Right atrium auricular region (tissue), 2 donors: ENCODE measurements around the gene CCDC92B. TPM values are rescaled to one million over a fixed set of nuclear protein-coding genes. Genes with fewer than 3 reads are reported as not detected.

Source experiments
- DNase-seq: peaks from one replicate; pipeline ENCODE4 v3.0.0-alpha.2; 2019; ENCODE audit warnings: low spot score
- H3K27ac ChIP-seq, 2 donors: fragments of 200-600 bp; sonication (generic); 1 replicate in 1 of 2; 2 replicates in 1 of 2; pipeline ENCODE4 v1.5.1; 2016 to 2019
- H3K27me3 ChIP-seq, 2 donors: fragments of 200-600 bp; sonication (generic); one replicate each; pipeline versions ENCODE4 v1.5.1 to v1.6.0; 2017 to 2019
- H3K36me3 ChIP-seq: fragments of 200-600 bp; sonication (generic); one replicate; pipeline ENCODE4 v1.5.1; 2016
- H3K4me1 ChIP-seq, 2 donors: fragments of 200-600 bp; sonication (generic); one replicate each; pipeline versions ENCODE4 v1.5.1 to v1.6.0; 2017 to 2019
- H3K4me3 ChIP-seq, 2 donors: fragments of 200-600 bp; sonication (generic); 1 replicate in 1 of 2; 2 replicates in 1 of 2; pipeline ENCODE4 v1.5.1; 2017 to 2019; ENCODE audit warnings: mild to moderate bottlenecking in 1 of 2, moderate library complexity in 1 of 2
- H3K9me3 ChIP-seq, 2 donors: fragments of 200-600 bp; sonication (generic); one replicate each; pipeline ENCODE4 v1.5.1; 2019
- total RNA-seq, 2 donors: library from RNA; depleted of rRNA; stranded (reverse); fragments of >200 nt; gene quantifications; one replicate each; pipeline ENCODE4 v1.1.0, GENCODE V29; 2016
- TF ChIP-seq, protein P1 (sequence below), 2 donors: fragments of 200-600 bp; sonication (generic); IDR thresholded peaks; one replicate each; pipeline ENCODE4 v1.5.1; 2019; ENCODE audit warnings: antibody characterized with exemption in 2 of 2

The CCDC92B gene
- total RNA-seq, 2 donors from 2014 or later: not detected

DNA sequence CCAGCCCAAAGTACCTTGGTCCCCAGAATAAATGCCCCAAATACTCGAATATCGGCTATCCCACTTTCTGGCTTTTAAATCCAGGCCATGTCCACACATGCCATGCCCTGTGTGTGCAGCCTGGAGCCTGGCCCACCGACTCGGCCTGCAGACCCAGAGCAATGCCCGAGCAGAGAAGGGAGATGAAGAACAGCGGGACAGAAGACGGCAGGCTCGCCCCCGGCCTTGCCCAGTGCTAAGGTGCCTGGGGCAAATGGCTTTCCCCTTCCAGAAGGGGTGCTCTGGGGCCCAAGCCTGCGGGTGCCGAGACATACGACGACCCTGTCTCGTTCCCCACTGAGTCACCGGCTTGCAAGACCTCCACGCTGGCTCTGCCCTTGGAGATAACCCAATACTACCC is 45.8 kb downstream of the CCDC92B start:
- no peak for DNase-seq
- Histone ChIP-seq H3K27ac (no peak overlapping the region), H3K9me3 (no peaks in the 10 kb centered on the region), H3K36me3 (peaks cover 47% of the 10 kb centered on the region), H3K4me3 (no peak overlapping the region), H3K4me1 (peaks cover 0 to 44% of the 10 kb centered on the region in 2 donors), H3K27me3 (no peaks in the 10 kb centered on the region)
- TF ChIP-seq, protein P1, sequence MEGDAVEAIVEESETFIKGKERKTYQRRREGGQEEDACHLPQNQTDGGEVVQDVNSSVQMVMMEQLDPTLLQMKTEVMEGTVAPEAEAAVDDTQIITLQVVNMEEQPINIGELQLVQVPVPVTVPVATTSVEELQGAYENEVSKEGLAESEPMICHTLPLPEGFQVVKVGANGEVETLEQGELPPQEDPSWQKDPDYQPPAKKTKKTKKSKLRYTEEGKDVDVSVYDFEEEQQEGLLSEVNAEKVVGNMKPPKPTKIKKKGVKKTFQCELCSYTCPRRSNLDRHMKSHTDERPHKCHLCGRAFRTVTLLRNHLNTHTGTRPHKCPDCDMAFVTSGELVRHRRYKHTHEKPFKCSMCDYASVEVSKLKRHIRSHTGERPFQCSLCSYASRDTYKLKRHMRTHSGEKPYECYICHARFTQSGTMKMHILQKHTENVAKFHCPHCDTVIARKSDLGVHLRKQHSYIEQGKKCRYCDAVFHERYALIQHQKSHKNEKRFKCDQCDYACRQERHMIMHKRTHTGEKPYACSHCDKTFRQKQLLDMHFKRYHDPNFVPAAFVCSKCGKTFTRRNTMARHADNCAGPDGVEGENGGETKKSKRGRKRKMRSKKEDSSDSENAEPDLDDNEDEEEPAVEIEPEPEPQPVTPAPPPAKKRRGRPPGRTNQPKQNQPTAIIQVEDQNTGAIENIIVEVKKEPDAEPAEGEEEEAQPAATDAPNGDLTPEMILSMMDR (IDR thresholded peaks at IDR 0.05): no peak

DNA sequence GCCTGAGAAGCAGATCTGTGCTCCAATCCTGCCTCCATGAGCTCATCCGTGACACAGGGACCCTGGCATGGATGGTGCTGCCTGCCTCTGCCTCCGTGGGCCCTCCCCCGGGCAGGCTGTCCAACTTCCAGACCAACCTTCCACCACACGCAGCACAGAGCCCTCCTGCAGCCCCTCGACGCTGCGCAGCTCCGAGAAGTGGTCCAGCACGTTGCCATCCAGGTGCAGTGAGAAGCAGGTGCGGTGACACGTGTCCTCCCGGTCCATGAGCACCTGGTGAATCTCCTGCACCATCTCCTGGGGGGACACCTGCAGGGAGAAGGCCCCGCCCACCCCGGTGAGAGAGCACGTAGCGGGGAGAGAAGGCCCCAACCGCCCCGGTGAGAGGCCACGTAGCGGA is 46.3 kb downstream of the CCDC92B start:
- DNase-seq: no peak
- no peak overlapping the region for H3K4me3 ChIP-seq
- TF ChIP-seq, protein P1 (IDR thresholded peaks at IDR 0.05): no peak
- no peaks in the 10 kb centered on the region for H3K9me3 ChIP-seq
- H3K4me1 ChIP-seq: peaks cover 0 to 40% of the 10 kb centered on the region in 2 donors
- peaks cover 51% of the 10 kb centered on the region for H3K36me3 ChIP-seq
- H3K27ac ChIP-seq: no peak overlapping the region
- H3K27me3 ChIP-seq: no peaks in the 10 kb centered on the region

DNA sequence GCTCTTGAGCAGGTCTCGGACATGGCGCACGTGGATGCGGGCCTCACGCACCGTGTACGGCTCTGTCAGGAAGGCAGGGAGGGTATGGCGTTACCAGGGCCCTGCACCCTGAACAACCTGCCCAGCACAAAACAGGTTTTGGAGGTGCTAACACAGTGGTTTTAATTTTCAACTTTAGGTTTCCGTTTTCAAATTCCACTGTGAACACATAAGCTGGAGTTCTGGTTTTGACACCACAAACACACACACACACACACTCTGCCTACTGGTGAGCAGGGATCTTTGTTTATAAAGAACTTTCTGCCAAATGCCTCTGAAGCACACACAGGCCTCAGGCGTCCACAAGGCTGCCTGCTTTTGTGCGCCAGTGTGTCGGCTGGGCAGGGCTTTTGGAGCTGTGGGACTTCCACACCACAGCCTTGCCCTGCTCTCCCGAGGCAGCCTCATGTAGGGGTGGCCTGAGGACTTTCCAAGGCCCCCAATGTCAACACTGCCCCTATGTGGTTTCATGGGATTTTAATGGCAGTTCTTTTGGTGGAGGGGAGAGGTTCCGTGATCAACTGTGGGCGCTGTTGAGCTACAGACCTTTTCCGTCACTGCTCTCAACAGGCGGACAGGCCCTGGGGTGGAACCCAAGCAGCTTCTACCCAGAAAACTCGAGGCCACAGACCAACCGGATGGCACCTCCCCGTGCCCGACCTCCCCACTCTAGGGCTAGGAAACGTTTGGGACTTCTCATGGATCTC is 47.3 kb downstream of the CCDC92B start:
- Histone ChIP-seq H3K4me3 (no peak overlapping the region), H3K27me3 (no peaks in the 10 kb centered on the region), H3K4me1 (peaks cover 0 to 30% of the 10 kb centered on the region in 2 donors), H3K9me3 (no peaks in the 10 kb centered on the region), H3K36me3 (peaks cover 61% of the 10 kb centered on the region), H3K27ac (no peak overlapping the region)
- TF ChIP-seq, protein P1 (IDR thresholded peaks at IDR 0.05): no peak
- no peak for DNase-seq

DNA sequence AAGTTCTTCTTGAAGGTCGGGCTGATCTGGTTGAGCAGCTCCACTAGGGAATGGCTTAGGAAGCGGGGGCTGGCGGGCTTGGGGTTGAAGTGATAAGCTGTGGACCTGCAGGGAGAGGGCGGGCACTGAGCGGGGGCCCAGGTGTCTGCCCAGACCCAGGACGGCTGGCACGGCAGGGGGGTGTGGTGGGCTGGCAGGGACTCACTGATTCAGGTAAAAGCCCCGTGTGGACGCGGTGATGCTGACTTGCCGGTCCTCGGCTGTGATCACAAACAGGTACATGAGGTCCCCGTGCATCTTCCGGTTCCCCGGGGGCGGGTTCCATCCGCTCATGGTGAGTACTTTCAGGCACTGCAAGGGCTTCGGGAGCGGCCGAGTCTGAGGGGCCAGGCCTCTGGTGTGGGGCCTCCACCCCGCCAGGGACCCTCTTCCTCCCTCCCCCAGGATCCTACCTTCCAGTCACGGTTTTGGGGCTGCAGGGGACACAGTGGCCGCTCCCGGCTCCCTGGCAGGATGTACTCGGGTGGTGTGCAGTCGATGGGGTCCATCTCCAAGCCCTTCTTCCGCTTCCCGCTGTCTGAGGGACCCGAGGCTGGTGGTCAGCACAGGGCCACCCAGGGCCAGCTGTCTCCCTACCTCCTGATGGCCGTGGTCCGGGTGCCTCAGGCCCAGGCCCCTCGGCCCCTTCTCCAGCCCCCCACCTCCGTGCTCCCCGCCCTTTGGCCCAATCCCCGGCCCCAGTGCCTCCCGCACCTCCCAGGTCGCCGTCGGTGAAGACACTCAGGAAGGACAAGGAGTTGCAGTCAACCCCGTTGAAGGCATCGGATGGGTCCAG is 48.1 kb downstream of the CCDC92B start:
- Histone ChIP-seq H3K9me3 (no peaks in the 10 kb centered on the region), H3K27me3 (no peaks in the 10 kb centered on the region), H3K4me1 (peaks cover 0 to 22% of the 10 kb centered on the region in 2 donors), H3K4me3 (no peak overlapping the region), H3K27ac (no peak overlapping the region), H3K36me3 (peaks cover 69% of the 10 kb centered on the region)
- TF ChIP-seq, protein P1 (IDR thresholded peaks at IDR 0.05): no peak
- DNase-seq: no peak

- H3K36me3 ChIP-seq: peaks cover 77% of the 10 kb centered on the region
Observed at GRCh38 chr17:2700491-2701141, 48.8 kb downstream of the CCDC92B start.

More at GRCh38 chr17:2700491-2701141, 48.8 kb downstream of the CCDC92B start:
- H3K9me3 ChIP-seq: no peaks in the 10 kb centered on the region
- H3K4me1 ChIP-seq: peaks cover 0 to 14% of the 10 kb centered on the region in 2 donors
- no peak overlapping the region for H3K4me3 ChIP-seq
- TF ChIP-seq, protein P1 (IDR thresholded peaks at IDR 0.05): no peak
- no peak for DNase-seq
- H3K27ac ChIP-seq: no peak overlapping the region
- H3K27me3 ChIP-seq: no peaks in the 10 kb centered on the region
